ENCODE results near the gene SUPT3H. TPM values are rescaled to one million over a fixed set of nuclear protein-coding genes. Genes with fewer than 3 reads are reported as not detected.

SUPT3H gene
- total and polyA plus RNA-seq, 4 donors = 0.85 to 4.8 (median 2.4) TPM

GRCh38 chr6:44985006-44985405, 392.7 kb downstream of the SUPT3H start (continued):
- TF ChIP-seq, protein P1, sequence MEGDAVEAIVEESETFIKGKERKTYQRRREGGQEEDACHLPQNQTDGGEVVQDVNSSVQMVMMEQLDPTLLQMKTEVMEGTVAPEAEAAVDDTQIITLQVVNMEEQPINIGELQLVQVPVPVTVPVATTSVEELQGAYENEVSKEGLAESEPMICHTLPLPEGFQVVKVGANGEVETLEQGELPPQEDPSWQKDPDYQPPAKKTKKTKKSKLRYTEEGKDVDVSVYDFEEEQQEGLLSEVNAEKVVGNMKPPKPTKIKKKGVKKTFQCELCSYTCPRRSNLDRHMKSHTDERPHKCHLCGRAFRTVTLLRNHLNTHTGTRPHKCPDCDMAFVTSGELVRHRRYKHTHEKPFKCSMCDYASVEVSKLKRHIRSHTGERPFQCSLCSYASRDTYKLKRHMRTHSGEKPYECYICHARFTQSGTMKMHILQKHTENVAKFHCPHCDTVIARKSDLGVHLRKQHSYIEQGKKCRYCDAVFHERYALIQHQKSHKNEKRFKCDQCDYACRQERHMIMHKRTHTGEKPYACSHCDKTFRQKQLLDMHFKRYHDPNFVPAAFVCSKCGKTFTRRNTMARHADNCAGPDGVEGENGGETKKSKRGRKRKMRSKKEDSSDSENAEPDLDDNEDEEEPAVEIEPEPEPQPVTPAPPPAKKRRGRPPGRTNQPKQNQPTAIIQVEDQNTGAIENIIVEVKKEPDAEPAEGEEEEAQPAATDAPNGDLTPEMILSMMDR (IDR thresholded peaks at IDR 0.05; ENCODE audit: low read depth, low read length, missing input control) = no peak
- TF ChIP-seq EGR1 (IDR thresholded peaks at IDR 0.05; ENCODE audit: low read depth in 2 of 2) (no peak), TAF1 (conservative IDR thresholded peaks at IDR 0.05) (no peak)

DNA sequence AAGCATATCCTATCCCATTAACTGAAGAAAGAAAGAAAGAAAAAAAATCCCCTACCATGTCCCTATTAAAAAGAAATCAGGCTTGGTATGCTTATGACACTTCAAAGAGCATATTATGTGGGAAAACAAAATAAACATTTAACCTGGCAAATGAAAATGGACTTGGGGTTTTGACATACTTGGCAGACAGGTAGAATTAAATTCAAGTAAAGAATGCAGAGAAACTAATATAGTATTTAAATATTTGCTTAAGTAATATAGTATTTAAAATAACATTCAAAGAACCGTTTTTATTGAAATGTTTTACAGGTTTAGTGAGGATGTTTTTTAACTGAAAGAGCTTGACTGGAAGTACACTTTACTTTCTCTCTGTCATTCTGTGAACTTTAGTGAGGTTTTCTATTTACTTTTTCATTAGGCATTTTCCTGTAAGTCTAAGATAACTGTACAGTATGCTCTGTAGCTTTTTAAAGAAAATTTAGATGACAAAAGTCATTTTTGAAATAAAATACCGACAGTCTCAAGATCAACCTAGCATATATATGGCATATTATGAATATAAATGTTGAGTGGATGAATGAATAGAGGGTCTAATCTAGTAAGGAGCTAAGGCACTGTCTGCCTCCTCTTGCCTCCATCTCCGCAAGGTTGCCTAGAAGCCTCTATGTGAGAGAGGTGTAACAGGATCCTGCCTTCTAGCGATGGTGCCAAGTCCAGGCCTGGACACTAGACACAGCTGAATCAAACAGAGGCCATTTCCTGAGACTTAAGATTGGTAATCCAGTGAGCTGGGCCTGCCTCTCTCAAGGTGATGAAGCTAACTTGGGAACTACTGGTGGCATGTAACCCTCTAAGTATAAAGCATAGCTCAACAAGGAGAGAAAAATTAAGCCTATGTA, 394.0 kb downstream of the SUPT3H start:
- no peaks in the 10 kb centered on the region for H3K36me3 ChIP-seq (ENCODE audit: control insufficient read depth in 4 of 4, insufficient read depth in 3 of 4, low read depth in 1 of 4, low read length in 3 of 4)
- H3K9ac ChIP-seq (ENCODE audit: low read depth in 1 of 2, low read length in 2 of 2) = no peak overlapping the region
- peaks cover 0 to 1% (median 0%) of the 10 kb centered on the region in 4 donors for H3K9me3 ChIP-seq (ENCODE audit: control insufficient read depth in 4 of 4, low read length in 3 of 4)
- TF ChIP-seq NR2F2 (IDR thresholded peaks at IDR 0.05) (no peak), ATF3 (IDR thresholded peaks at IDR 0.05) (no peak), FOXA2 (IDR thresholded peaks at IDR 0.05) (no peak), ZBTB33 (IDR thresholded peaks at IDR 0.05) (no peak), RXRA (IDR thresholded peaks at IDR 0.05) (no peak), FOXA1 (IDR thresholded peaks at IDR 0.05) (no peak), YY1 (IDR thresholded peaks at IDR 0.05) (no peak), SP1 (IDR thresholded peaks at IDR 0.05) (no peak), JUND (IDR thresholded peaks at IDR 0.05) (no peak), HNF4G (IDR thresholded peaks at IDR 0.05) (no peak), MAX (IDR thresholded peaks at IDR 0.05) (no peak), GABPA (IDR thresholded peaks at IDR 0.05 in 1 of 2, conservative IDR thresholded peaks at IDR 0.05 in 1 of 2) (no peak), EGR1 (IDR thresholded peaks at IDR 0.05; ENCODE audit: low read depth in 2 of 2) (no peak), HNF4A (conservative IDR thresholded peaks at IDR 0.05) (no peak), RAD21 (IDR thresholded peaks at IDR 0.05) (no peak), TAF1 (conservative IDR thresholded peaks at IDR 0.05) (no peak)
- TF ChIP-seq, protein P1 (IDR thresholded peaks at IDR 0.05; ENCODE audit: low read depth, low read length, missing input control) = no peak
- TF ChIP-seq, protein P2, sequence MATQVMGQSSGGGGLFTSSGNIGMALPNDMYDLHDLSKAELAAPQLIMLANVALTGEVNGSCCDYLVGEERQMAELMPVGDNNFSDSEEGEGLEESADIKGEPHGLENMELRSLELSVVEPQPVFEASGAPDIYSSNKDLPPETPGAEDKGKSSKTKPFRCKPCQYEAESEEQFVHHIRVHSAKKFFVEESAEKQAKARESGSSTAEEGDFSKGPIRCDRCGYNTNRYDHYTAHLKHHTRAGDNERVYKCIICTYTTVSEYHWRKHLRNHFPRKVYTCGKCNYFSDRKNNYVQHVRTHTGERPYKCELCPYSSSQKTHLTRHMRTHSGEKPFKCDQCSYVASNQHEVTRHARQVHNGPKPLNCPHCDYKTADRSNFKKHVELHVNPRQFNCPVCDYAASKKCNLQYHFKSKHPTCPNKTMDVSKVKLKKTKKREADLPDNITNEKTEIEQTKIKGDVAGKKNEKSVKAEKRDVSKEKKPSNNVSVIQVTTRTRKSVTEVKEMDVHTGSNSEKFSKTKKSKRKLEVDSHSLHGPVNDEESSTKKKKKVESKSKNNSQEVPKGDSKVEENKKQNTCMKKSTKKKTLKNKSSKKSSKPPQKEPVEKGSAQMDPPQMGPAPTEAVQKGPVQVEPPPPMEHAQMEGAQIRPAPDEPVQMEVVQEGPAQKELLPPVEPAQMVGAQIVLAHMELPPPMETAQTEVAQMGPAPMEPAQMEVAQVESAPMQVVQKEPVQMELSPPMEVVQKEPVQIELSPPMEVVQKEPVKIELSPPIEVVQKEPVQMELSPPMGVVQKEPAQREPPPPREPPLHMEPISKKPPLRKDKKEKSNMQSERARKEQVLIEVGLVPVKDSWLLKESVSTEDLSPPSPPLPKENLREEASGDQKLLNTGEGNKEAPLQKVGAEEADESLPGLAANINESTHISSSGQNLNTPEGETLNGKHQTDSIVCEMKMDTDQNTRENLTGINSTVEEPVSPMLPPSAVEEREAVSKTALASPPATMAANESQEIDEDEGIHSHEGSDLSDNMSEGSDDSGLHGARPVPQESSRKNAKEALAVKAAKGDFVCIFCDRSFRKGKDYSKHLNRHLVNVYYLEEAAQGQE (IDR thresholded peaks at IDR 0.05) = no peak
- H3K4me1 ChIP-seq (ENCODE audit: control insufficient read depth in 4 of 4, insufficient read depth in 4 of 4, low read length in 3 of 4) = peaks cover 0 to 4% (median 0%) of the 10 kb centered on the region in 4 donors
- DNase-seq (ENCODE audit: low spot score) = no peak
- H3K27me3 ChIP-seq (ENCODE audit: control insufficient read depth in 4 of 4, insufficient read depth in 4 of 4, low read length in 3 of 4) = no peaks in the 10 kb centered on the region
- H3K27ac ChIP-seq (ENCODE audit: low read depth in 1 of 2, low read length in 2 of 2) = no peak overlapping the region
- WGBS = 80% methylated on average over 4 of the region's 4 CpGs
- H3K4me3 ChIP-seq (ENCODE audit: low read depth in 1 of 3, low read length in 3 of 3) = no peak overlapping the region
